ENCODE data around the gene KIAA0930.
A peak's percentile ranks its signal among the peaks of the same experiment; 100 is the strongest.

KIAA0930 gene

DNA sequence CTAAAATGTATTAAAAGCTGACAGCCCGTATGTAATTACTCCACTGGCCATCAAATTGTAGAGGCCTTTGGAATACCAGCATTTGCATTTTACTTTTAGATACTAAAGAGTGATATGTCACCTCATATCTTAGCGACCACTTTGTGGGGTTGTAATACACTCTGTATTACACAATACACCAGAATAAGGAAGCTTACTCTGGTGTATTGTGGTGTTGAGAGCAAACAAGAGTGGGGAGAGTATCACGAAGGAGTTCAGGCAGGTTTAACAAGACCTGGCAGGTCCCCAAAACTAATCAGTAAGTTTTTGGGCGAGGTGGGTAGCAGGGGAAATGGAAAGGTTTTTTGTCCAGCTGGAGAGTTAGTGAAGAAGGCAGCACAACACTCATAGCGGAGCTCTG is 73.8 kb downstream of the KIAA0930 start:
- DNase-seq = no peak

GRCh38 chr22:45164270-45165088 is 76.2 kb downstream of the KIAA0930 start:
- no peak for DNase-seq

- peak; percentile 78 for DNase-seq
Observed at GRCh38 chr22:45163451-45164269, 77.0 kb downstream of the KIAA0930 start, which contains the start of gene NUP50. Gene NUP50, plus strand, starts transcription at chr22:45163925. Its CDS starts 4,253 bp downstream, at chr22:45168178.

GRCh38 chr22:45163099-45163450 is 77.6 kb downstream of the KIAA0930 start:
- DNase-seq = no peak

- no peak for DNase-seq
Observed at GRCh38 chr22:45162531-45162930, 78.2 kb downstream of the KIAA0930 start.

DNA sequence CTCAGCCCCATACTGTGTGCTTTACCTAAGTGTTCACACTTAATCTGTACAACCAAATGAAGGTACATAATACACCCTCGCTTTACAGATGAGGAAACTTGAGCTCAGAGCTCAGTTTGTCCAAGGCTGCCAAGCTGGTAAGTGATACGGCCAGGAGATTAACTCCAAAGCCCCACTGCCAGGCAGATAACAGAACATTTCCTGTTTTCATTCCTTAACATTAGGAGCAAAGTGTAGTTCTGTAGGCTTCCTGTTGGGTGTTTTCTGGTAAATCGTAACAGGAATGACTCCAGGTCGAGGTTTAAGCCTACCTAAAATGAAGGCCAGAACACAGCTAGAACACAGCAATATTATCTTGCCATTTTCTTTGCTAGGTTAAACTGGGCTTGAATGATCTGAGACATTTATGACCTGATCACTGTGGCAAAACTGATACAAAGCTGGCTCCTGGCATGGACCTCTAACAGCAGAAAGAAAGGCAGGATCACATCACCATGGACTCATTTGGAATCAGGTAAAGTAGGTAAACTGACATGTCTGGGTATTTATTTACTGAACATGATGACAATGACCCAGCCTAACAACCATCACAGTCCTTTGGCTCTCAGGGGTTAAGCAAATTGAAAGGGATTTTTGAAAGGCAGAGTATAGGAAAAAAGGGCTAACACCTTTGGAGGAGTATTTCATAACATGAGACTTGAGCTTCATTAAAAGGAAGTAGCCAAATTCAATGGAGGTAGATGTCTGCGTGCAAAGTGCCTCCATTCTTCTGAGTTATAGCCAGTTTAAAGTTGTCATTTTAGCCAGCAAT is 80.8 kb downstream of the KIAA0930 start:
- peak; percentile 61 for DNase-seq

- DNase-seq = no peak
Observed at GRCh38 chr22:45157907-45158306, 82.8 kb downstream of the KIAA0930 start.

DNA sequence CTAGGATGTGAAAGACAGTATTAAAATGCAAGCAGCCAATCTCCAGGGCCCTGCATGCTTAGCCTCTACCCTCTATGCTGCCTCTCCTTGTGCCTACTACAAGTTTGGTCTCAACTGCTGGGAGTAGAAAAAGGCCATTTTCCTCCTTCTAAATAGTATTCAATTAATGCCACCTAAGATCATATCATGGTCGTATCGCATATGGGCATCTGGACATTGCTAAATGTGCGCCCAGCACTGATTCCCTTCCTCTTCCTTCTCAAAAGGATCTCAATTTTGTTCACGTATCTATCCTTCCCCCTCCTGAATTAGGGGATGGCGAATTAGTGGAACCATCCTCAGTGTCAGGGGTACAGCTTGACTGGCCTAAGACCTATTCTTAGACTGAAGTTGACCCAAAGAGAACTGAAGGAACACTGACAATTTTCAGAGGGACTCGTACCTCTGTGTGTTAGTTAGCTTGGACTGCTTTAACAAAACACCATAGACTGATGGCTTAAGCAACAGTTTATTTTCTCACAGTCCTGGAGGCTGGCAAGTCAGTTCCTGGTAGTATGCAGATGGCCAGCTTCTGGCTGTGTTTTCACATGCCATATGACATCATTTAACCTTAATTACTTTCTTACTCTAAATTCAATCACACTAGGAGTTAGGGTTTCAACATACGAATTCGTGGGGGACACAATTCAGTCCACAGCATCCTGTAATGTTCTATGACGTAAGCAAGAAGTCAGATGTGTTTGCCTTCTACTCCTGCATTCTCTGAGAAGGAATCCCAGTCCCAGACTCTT is 85.4 kb downstream of the KIAA0930 start:
- DNase-seq = no peak

GRCh38 chr22:45154383-45154782 is 86.3 kb downstream of the KIAA0930 start:
- peak; percentile 54 for DNase-seq

DNA sequence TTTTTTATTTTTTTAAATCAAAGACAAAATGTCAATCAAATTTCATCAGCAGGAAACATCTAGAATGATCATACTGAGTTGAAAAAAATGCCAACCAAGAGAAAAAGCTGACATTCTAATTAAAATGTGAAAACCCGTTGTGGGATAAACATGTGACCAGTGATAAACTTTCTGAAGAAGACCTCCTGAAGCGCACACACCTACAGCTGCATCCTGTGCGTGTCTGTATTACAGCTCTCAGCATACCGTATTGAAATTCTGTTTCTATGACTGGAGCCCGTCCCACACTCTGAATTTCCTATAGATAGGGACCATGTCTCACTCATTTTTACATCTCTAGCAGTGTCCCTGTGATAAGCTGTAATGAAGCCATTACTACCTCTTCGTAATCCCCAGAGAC is 89.2 kb downstream of the KIAA0930 start:
- DNase-seq = no peak

- no peak for DNase-seq
Observed at GRCh38 chr22:45150139-45150538, 90.6 kb downstream of the KIAA0930 start.

GRCh38 chr22:45149671-45150070 is 91.0 kb downstream of the KIAA0930 start:
- DNase-seq = no peak

GRCh38 chr22:45144916-45145315 is 95.8 kb downstream of the KIAA0930 start:
- no peak for DNase-seq

GRCh38 chr22:45142376-45142775 is 98.3 kb downstream of the KIAA0930 start:
- DNase-seq = no peak

Data from NCI-H226 (cell line).